Tibial artery (tissue), 4 donors: Measurements from ENCODE around the gene COL4A2.

Source experiments
- DNase-seq, 2 donors: peaks; one replicate each; pipeline ENCODE4 v3.0.0-alpha.2; 2019
- H3K27ac ChIP-seq, 2 donors: fragments of 200-600 bp; sonication (generic) in 1 of 2; 1 replicate in 1 of 2; 2 replicates in 1 of 2; pipeline ENCODE4 v1.5.1; 2018 to 2019; ENCODE audit warnings: mild to moderate bottlenecking in 1 of 2
- H3K27me3 ChIP-seq, 2 donors: fragments of 200-600 bp; sonication (generic) in 1 of 2; one replicate each; pipeline versions ENCODE4 v1.5.1 to v1.6.0; 2016 to 2019
- H3K36me3 ChIP-seq, 3 donors: fragments of 200-600 bp; sonication (generic) in 2 of 3; one replicate each; pipeline ENCODE4 v1.5.1; 2016 to 2019; ENCODE audit warnings: mild to moderate bottlenecking in 2 of 3
- H3K4me1 ChIP-seq, 4 donors: fragments of 200-600 bp; sonication (generic) in 2 of 4; 1 replicate in 3 of 4; 2 replicates in 1 of 4; pipeline ENCODE4 v1.5.1; 2016 to 2019
- H3K4me3 ChIP-seq, 2 donors: fragments of 200-600 bp; sonication (generic) in 1 of 2; 1 replicate in 1 of 2; 2 replicates in 1 of 2; pipeline ENCODE4 v1.5.1; 2018 to 2019; ENCODE audit warnings: mild to moderate bottlenecking in 2 of 2
- H3K9me3 ChIP-seq, 3 donors: fragments of 200-600 bp; sonication (generic) in 1 of 3; one replicate each; pipeline ENCODE4 v1.5.1; 2016 to 2019
- intact Hi-C: fragments of 100-400 bp; cut with DNase I; formaldehyde crosslinking; loops from one replicate; pipeline ENCODE4 v1.15.0; 2023; ENCODE audit warnings: low total_unique reads
- TF ChIP-seq, protein P1 (sequence below), 2 experiments: fragments of 200-600 bp in 1 of 2; fragments of 450-650 bp in 1 of 2; IDR thresholded peaks; one replicate each; pipeline ENCODE4 v1.5.1; 2017 to 2019; ENCODE audit warnings: antibody characterized with exemption in 2 of 2, mild to moderate bottlenecking in 1 of 2, moderate library complexity in 1 of 2

Gene COL4A2

DNA sequence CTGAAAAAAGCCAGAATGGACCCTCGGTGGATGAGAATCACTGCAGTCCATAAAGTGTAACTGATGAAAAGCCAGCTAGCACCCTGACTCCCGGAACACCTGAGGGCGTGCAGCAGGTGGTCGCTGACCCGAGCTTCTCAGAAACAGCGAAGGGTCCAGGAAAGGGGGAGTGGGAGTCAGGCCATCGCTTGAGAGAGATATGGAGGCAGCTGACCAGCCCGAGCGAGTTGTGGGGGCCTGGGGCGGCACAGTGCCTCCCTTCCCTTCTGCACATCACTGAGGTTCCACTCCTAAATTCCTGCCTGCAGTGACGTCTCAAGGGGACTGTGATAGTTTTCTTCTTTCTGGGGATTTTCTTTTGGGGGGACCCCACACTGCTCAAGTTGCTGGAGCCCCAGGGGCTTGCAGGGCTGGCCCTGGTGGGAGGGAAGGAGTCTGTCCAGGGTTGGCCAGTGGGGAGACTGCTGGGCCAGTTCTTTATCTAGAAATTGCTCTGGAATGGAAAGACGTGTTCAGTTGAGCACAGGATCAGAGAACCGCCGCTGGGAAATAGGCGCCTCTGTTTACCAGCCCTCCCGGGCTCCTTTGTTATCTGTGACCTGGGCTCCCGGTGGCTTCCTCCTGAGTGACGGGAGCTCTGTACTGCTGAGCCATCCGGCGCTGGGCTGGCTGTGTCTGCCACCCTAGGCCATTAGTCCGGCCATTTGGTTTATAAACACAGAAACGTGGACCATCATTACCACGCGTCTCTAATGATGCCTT lies 183.1 kb downstream of the COL4A2 start:
- Histone ChIP-seq H3K27me3 (no peaks in the 10 kb centered on the region), H3K27ac (peak overlapping the region in 1 of 2 donors; percentile 35), H3K36me3 (peaks cover 85 to 98% (median 89%) of the 10 kb centered on the region in 3 donors), H3K4me1 (peaks cover 0 to 18% (median 6%) of the 10 kb centered on the region in 4 donors), H3K4me3 (no peak overlapping the region), H3K9me3 (no peaks in the 10 kb centered on the region)
- DNase-seq, result no peak
- TF ChIP-seq, protein P1, sequence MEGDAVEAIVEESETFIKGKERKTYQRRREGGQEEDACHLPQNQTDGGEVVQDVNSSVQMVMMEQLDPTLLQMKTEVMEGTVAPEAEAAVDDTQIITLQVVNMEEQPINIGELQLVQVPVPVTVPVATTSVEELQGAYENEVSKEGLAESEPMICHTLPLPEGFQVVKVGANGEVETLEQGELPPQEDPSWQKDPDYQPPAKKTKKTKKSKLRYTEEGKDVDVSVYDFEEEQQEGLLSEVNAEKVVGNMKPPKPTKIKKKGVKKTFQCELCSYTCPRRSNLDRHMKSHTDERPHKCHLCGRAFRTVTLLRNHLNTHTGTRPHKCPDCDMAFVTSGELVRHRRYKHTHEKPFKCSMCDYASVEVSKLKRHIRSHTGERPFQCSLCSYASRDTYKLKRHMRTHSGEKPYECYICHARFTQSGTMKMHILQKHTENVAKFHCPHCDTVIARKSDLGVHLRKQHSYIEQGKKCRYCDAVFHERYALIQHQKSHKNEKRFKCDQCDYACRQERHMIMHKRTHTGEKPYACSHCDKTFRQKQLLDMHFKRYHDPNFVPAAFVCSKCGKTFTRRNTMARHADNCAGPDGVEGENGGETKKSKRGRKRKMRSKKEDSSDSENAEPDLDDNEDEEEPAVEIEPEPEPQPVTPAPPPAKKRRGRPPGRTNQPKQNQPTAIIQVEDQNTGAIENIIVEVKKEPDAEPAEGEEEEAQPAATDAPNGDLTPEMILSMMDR (IDR thresholded peaks at IDR 0.05), result no peak
- intact Hi-C loops, result no loop called here

DNA sequence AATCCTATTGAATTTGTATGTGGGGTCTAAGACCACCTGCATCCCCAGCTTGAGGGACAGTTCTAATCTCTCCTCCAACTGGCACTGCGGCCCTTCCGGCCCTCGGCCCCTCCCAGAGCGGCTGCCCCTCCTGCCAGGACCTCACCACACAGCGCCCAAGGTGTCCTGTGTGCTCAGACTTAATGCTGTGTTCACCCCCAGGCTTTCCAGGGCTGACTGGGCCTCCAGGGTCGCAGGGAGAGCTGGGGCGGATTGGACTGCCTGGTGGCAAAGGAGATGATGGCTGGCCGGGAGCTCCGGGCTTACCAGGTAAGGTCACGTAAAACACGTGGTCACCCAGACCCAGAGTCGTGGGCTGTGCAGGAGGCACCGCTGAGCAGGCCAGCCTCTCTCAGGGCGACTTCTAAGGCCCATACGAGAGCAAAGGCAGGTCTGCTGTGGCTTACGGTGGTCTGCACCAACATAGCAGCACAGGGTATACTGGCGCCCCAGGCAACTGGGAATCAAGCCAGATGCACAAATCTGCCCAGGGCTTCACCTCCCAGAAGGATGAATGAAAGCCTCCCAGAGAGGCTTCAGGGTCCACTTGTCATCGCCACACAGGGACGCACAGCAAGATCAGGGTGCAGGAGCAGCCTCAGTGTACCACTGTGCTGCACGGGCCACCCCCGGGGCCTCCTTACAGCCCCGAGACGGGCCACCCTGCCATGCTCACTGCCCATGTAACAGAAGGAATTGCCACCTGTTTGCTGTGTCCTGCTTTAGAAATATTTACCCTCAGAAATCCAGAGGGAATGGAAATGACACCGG lies 185.0 kb downstream of the COL4A2 start:
- TF ChIP-seq, protein P1 (IDR thresholded peaks at IDR 0.05), result no peak
- Histone ChIP-seq H3K9me3 (no peaks in the 10 kb centered on the region), H3K27me3 (no peaks in the 10 kb centered on the region), H3K4me3 (no peak overlapping the region), H3K4me1 (peaks cover 0 to 18% (median 6%) of the 10 kb centered on the region in 4 donors), H3K27ac (peak overlapping the region in 1 of 2 donors; percentile 55), H3K36me3 (peaks cover 89 to 99% (median 91%) of the 10 kb centered on the region in 3 donors)
- DNase-seq, result no peak
- intact Hi-C loops, result no loop called here

DNA sequence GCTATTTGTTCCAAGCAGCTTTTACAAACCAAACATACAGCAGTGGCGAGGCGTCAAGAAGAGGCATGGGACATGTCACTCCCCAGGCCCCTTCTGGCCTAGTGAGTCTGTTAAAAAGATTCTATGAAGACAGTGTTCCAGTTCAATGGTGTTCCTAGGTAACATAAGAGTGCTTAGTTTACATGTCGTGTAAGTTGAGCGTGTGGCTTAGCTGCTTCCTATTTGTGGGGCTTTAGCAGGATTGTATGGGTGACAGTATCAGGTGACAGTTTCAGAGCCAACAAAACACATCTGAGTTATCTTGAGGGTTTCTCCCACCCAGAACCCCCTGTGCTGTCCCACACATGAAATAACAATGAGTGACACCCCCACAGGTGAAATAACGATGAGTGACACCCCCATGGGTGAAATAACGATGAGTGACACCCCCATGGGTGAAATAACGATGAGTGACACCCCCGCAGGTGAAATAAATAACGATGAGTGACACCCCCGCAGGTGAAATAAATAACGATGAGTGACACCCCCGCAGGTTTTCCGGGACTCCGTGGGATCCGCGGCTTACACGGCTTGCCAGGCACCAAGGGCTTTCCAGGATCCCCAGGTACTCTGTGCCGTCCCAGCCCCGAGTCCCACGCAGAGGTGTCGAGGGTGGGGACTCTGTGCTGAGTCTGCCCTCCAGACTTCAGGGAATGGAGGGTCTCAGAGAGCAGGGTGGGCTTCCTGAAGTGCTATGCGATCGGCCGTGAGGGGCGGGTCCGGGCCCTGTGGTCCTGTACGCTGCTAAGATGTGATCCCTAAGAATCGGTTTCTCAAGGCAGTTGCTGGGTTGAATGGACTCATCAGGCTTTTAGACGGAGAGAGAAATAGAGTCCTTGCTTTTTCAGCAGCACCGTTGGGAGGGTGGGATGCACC lies 185.9 kb downstream of the COL4A2 start:
- peak overlapping the region; percentile 55 to 65 for H3K27ac ChIP-seq
- H3K9me3 ChIP-seq, result no peaks in the 10 kb centered on the region
- H3K27me3 ChIP-seq, result no peaks in the 10 kb centered on the region
- no peak overlapping the region for H3K4me3 ChIP-seq
- H3K36me3 ChIP-seq, result peaks cover 85 to 99% (median 91%) of the 10 kb centered on the region in 3 donors
- TF ChIP-seq, protein P1 (IDR thresholded peaks at IDR 0.05), result no peak
- intact Hi-C loops, result no loop called here
- DNase-seq, result no peak
- H3K4me1 ChIP-seq, result peaks cover 0 to 18% (median 6%) of the 10 kb centered on the region in 4 donors

DNA sequence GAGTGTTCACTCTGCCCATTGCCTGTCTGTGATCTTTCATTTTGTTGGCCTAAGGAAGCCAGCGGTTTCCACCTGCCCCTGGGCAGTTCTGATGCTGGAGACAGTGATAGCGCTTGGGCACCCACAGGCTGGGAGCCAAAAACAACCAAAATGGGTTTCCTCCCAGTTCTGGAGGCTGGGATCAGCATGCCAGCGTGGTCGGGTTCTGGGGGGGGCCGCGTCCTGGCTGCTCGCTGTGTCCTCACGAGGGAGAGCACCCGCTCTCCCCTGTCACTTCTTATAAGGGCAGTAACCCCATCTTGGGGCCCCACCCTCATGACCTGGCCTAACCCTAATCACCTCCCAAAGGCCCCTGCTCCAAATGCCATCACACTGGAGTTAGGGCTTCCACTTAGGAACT lies 186.5 kb downstream of the COL4A2 start:
- no peak for DNase-seq
- Histone ChIP-seq H3K27me3 (no peaks in the 10 kb centered on the region), H3K36me3 (peaks cover 85 to 99% (median 91%) of the 10 kb centered on the region in 3 donors), H3K9me3 (no peaks in the 10 kb centered on the region), H3K4me3 (no peak overlapping the region), H3K4me1 (peaks cover 0 to 18% (median 6%) of the 10 kb centered on the region in 4 donors), H3K27ac (peak overlapping the region; percentile 55 to 65)
- TF ChIP-seq, protein P1 (IDR thresholded peaks at IDR 0.05), result no peak
- intact Hi-C loops, result no loop called here

DNA sequence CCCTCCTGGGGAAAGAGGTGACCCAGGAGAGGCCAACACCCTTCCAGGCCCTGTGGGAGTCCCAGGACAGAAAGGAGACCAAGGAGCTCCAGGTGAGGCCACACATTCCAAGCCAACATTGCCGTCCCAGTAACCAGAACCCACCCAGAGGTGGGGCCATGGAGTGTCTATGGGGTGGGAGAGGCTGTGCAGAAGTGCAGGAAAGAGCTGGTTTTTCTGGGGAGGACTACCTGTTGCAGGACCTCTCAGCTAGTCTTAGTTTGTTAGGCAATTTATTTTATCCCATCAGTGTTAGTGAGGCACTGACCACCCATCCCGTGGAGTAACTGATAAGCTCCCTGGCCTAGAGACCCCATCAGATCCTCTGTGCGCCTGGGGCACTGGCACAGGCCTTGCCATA lies 188.3 kb downstream of the COL4A2 start:
- Histone ChIP-seq H3K9me3 (no peaks in the 10 kb centered on the region), H3K36me3 (peaks cover 83 to 99% (median 91%) of the 10 kb centered on the region in 3 donors), H3K4me1 (peaks cover 0 to 18% (median 6%) of the 10 kb centered on the region in 4 donors), H3K27me3 (no peaks in the 10 kb centered on the region), H3K4me3 (no peak overlapping the region), H3K27ac (peak overlapping the region; percentile 29 to 55)
- intact Hi-C loops, result no loop called here
- no peak for DNase-seq
- TF ChIP-seq, protein P1 (IDR thresholded peaks at IDR 0.05), result no peak
